Measurements from ENCODE around the gene CCDC137. TPM values are rescaled to one million over a fixed set of nuclear protein-coding genes. Genes with fewer than 3 reads are reported as not detected.

The CCDC137 gene
- total and polyA plus RNA-seq, 4 experiments from 2014 or later: 5.3 to 29.3 (median 22.5) TPM

DNA sequence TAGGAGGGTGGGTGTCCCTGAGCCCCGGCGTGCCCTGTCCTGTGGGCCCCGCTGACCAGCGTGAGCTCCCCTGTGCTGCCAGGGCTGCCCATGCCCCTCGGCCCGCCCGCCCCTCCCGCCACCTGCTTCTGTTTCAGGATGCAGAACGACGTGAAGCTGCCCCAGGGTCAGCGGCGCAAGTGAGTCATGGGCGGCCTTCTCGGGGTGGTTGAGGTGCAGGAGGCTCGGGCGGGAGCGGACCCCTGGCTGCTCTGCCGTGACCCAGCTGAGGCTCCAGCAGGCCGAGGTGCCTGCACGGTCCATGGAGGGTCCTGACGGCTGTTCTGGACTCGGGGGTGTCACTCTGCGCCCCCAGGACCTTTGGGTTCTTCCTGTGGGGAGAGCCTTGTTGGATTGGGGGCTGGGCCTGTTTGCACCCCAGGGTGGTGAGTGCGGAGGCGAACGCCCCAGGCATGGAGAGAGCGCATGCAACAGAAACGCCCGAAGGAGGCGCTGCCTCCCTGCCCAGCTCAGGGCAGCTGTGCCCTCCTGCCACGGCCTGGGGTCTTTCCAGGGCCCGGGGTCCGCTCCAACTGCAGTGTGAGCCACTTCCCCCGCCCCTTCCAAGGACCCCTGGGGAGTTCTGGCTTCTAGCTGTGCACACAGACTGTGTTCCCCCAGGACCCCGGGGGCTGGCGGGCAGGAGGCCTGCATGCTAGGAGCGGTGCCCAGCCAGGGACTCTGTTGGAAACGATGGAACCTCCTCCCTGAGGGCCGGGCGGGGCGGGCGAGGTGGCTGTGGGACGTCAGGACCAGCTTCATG is 49.5 kb downstream of the CCDC137 start:
- no peaks in the 10 kb centered on the region for H3K36me3 Mint-ChIP-seq
- ChIA-PET CTCF (ENCODE audit: partially characterized antibody) (no interaction called here), POLR2A (ENCODE audit: partially characterized antibody) (interaction anchor here (0.7 kb wide), 1 partner anchor 32 kb away, joined by 3 read pairs; the partner anchor contains the start of gene HGS)
- no peaks in the 10 kb centered on the region for H3K9me3 Mint-ChIP-seq
- Histone ChIP-seq H3K4me1 (ENCODE audit: insufficient read depth, low read length) (peaks cover 17% of the 10 kb centered on the region), H3K36me3 (ENCODE audit: insufficient read depth, low read length) (no peaks in the 10 kb centered on the region), H3K9me3 (ENCODE audit: control insufficient read depth in 1 of 2, low read length in 2 of 2) (no peaks in the 10 kb centered on the region), H3K27me3 (ENCODE audit: insufficient read depth, low read length) (no peaks in the 10 kb centered on the region), H3K4me3 (ENCODE audit: low read length in 2 of 2) (no peak overlapping the region), H3K27ac (ENCODE audit: low read depth, low read length) (no peak overlapping the region)
- DNase-seq: no peak
- H3K4me3 Mint-ChIP-seq: no peak overlapping the region
- peaks cover 2 to 14% (median 8%) of the 10 kb centered on the region in 4 donors for H3K4me1 Mint-ChIP-seq
- intact Hi-C loops (cut with micrococcal nuclease): no loop called here
- no peak overlapping the region for H3K27ac Mint-ChIP-seq
- no peaks in the 10 kb centered on the region for H3K27me3 Mint-ChIP-seq

DNA sequence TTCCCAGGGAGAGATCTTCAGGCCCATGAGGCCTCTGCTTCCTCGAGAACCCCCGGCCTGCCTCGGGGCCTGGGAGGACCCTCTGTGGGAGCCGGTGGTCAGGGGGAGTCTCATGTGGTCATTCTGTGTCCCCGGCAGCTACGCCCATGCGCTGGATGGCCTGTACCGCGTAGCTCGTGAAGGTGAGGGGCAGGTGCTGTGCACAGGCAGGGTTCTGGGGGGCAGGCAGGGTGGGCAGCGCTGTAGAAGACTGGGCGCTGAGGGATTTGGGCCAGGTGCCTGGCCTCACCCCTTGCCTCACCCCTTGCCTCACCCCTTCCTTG is 50.1 kb downstream of the CCDC137 start:
- H3K36me3 ChIP-seq (ENCODE audit: insufficient read depth, low read length): no peaks in the 10 kb centered on the region
- ChIA-PET POLR2A (ENCODE audit: partially characterized antibody) (no interaction called here), CTCF (ENCODE audit: partially characterized antibody) (no interaction called here)
- Mint-ChIP-seq H3K4me1 (peaks cover 2 to 9% (median 5%) of the 10 kb centered on the region in 4 donors), H3K27me3 (no peaks in the 10 kb centered on the region), H3K9me3 (no peaks in the 10 kb centered on the region), H3K4me3 (no peak overlapping the region), H3K36me3 (no peaks in the 10 kb centered on the region), H3K27ac (no peak overlapping the region)
- H3K27ac ChIP-seq (ENCODE audit: low read depth, low read length): no peak overlapping the region
- no peak for DNase-seq
- no peak overlapping the region for H3K4me3 ChIP-seq (ENCODE audit: low read length in 2 of 2)
- H3K4me1 ChIP-seq (ENCODE audit: insufficient read depth, low read length): peaks cover 11% of the 10 kb centered on the region
- intact Hi-C loops (cut with micrococcal nuclease): no loop called here
- H3K27me3 ChIP-seq (ENCODE audit: insufficient read depth, low read length): no peaks in the 10 kb centered on the region
- H3K9me3 ChIP-seq (ENCODE audit: control insufficient read depth in 1 of 2, low read length in 2 of 2): no peaks in the 10 kb centered on the region

DNA sequence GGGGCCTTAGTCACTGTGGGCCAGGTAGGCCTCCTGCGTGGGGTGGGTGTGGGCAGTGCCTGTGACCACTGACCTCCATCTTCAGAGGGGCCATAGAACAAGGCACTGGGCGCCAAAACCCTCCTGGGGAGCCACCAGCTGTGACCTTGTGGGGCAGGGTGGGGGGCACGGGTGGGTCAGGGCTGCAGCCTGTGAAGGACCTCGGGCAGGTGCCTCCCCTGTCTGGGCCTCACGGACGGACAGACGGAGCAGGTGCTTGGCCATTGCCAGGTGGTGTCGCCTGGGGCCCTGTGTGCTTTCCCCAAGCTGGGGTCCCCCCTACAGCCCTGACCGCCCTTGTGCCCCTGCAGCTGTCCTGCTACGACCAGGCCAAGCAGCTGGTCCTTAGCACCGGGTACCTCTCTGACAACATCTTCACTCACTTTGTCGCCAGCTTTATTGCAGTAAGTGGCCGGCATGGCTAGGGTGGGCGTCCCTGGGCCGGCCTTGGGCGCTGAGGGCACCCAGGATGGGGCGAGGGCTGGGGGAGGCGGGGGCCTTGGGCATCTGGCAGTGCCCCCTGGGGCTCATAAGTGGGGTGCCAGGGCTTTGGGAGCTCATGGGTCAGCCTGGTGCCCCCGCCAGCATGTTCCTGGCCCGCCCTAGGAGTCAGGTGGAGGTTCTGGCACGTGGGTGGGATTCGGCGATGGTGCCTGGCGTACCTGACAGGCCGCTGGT is 50.7 kb downstream of the CCDC137 start:
- no peaks in the 10 kb centered on the region for H3K36me3 Mint-ChIP-seq
- no peaks in the 10 kb centered on the region for H3K27me3 ChIP-seq (ENCODE audit: insufficient read depth, low read length)
- peaks cover 10% of the 10 kb centered on the region for H3K4me1 ChIP-seq (ENCODE audit: insufficient read depth, low read length)
- H3K27me3 Mint-ChIP-seq: no peaks in the 10 kb centered on the region
- H3K4me3 ChIP-seq (ENCODE audit: low read length in 2 of 2): no peak overlapping the region
- no peak overlapping the region for H3K27ac Mint-ChIP-seq
- no peaks in the 10 kb centered on the region for H3K9me3 Mint-ChIP-seq
- H3K9me3 ChIP-seq (ENCODE audit: control insufficient read depth in 1 of 2, low read length in 2 of 2): no peaks in the 10 kb centered on the region
- H3K27ac ChIP-seq (ENCODE audit: low read depth, low read length): no peak overlapping the region
- DNase-seq: no peak
- ChIA-PET POLR2A (ENCODE audit: partially characterized antibody) (no interaction called here), CTCF (ENCODE audit: partially characterized antibody) (no interaction called here)
- H3K36me3 ChIP-seq (ENCODE audit: insufficient read depth, low read length): no peaks in the 10 kb centered on the region
- no peak overlapping the region for H3K4me3 Mint-ChIP-seq
- peaks cover 2 to 8% (median 5%) of the 10 kb centered on the region in 4 donors for H3K4me1 Mint-ChIP-seq
- intact Hi-C loops (cut with micrococcal nuclease): no loop called here

DNA sequence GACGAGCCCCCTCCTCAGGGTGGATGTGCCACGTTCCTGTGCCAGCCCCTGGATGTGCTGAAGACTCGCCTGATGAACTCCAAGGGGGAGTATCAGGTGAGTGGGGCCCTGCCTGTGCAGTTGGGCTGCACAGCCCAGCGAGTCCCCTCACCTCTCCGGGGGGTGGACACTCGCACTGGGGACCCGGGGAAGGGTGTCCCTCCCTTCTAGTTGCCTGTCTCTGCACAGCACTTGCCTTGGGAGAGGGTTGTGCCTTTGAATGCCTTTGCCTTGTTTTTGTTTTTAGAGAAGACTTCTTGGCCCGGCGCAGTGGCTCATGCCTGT is 51.2 kb downstream of the CCDC137 start:
- H3K9me3 ChIP-seq (ENCODE audit: control insufficient read depth in 1 of 2, low read length in 2 of 2): no peaks in the 10 kb centered on the region
- no peak overlapping the region for H3K4me3 Mint-ChIP-seq
- no peaks in the 10 kb centered on the region for H3K27me3 ChIP-seq (ENCODE audit: insufficient read depth, low read length)
- H3K4me1 ChIP-seq (ENCODE audit: insufficient read depth, low read length): peaks cover 8% of the 10 kb centered on the region
- no peaks in the 10 kb centered on the region for H3K36me3 Mint-ChIP-seq
- ChIA-PET POLR2A (ENCODE audit: partially characterized antibody) (no interaction called here), CTCF (ENCODE audit: partially characterized antibody) (no interaction called here)
- no peak overlapping the region for H3K27ac Mint-ChIP-seq
- H3K27ac ChIP-seq (ENCODE audit: low read depth, low read length): no peak overlapping the region
- H3K9me3 Mint-ChIP-seq: no peaks in the 10 kb centered on the region
- DNase-seq: no peak
- H3K4me1 Mint-ChIP-seq: peaks cover 2 to 6% (median 4%) of the 10 kb centered on the region in 4 donors
- no peaks in the 10 kb centered on the region for H3K27me3 Mint-ChIP-seq
- H3K36me3 ChIP-seq (ENCODE audit: insufficient read depth, low read length): no peaks in the 10 kb centered on the region
- no peak overlapping the region for H3K4me3 ChIP-seq (ENCODE audit: low read length in 2 of 2)
- intact Hi-C loops (cut with micrococcal nuclease): no loop called here

DNA sequence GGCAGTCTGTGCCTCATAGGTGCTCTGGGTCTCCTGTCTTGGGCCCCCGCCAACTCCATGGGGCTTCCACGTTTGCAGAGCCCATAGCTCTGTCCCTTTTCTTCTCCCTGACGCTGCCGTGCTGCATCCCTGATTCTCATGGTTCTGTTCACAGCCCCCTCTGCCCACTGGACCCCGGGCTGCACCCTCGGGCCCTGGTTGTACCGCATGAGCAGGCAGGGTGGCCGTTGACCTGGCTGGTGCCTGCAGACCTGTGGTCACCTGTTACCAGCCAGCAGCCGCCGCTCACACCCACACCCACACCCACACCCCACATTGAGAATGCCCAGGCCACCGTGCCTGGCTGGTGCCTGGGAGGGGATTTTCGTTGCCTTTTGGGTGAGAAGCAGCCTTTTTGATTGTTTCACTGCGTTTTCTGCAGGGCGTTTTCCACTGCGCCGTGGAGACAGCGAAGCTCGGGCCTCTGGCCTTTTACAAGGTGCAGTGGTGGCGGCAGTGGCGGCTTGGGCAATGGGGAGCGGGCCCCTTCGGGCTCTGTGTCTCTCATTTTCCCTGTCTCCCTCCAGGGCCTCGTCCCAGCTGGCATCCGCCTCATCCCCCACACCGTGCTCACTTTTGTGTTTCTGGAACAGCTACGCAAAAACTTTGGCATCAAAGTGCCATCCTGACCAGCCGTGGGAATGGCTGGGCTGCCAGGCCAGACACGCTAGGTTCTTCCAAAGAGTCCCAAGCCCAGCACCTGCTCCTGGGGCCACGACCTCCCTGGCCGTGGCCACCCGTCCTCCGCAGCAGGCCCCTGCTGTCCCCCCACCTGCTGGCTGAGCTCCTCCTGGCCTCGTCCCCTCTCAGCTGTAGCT is 53.1 kb downstream of the CCDC137 start:
- ChIA-PET CTCF (ENCODE audit: partially characterized antibody) (interaction anchor here (0.8 kb wide), 1 partner anchor 16 kb away, joined by 3 read pairs; no protein-coding TSS in a partner anchor), POLR2A (ENCODE audit: partially characterized antibody) (no interaction called here)
- no peak overlapping the region for H3K27ac Mint-ChIP-seq
- H3K4me1 ChIP-seq (ENCODE audit: insufficient read depth, low read length): no peaks in the 10 kb centered on the region
- no peaks in the 10 kb centered on the region for H3K36me3 Mint-ChIP-seq
- no peak overlapping the region for H3K4me3 Mint-ChIP-seq
- no peak for DNase-seq
- no peaks in the 10 kb centered on the region for H3K27me3 ChIP-seq (ENCODE audit: insufficient read depth, low read length)
- no peak overlapping the region for H3K27ac ChIP-seq (ENCODE audit: low read depth, low read length)
- H3K9me3 ChIP-seq (ENCODE audit: control insufficient read depth in 1 of 2, low read length in 2 of 2): no peaks in the 10 kb centered on the region
- H3K4me3 ChIP-seq (ENCODE audit: low read length in 2 of 2): no peak overlapping the region
- intact Hi-C loops (cut with micrococcal nuclease): no loop called here
- peaks cover 0 to 3% (median 1%) of the 10 kb centered on the region in 4 donors for H3K4me1 Mint-ChIP-seq
- no peaks in the 10 kb centered on the region for H3K9me3 Mint-ChIP-seq
- no peaks in the 10 kb centered on the region for H3K36me3 ChIP-seq (ENCODE audit: insufficient read depth, low read length)
- peaks cover 4 to 6% of the 10 kb centered on the region in 2 donors for H3K27me3 Mint-ChIP-seq

DNA sequence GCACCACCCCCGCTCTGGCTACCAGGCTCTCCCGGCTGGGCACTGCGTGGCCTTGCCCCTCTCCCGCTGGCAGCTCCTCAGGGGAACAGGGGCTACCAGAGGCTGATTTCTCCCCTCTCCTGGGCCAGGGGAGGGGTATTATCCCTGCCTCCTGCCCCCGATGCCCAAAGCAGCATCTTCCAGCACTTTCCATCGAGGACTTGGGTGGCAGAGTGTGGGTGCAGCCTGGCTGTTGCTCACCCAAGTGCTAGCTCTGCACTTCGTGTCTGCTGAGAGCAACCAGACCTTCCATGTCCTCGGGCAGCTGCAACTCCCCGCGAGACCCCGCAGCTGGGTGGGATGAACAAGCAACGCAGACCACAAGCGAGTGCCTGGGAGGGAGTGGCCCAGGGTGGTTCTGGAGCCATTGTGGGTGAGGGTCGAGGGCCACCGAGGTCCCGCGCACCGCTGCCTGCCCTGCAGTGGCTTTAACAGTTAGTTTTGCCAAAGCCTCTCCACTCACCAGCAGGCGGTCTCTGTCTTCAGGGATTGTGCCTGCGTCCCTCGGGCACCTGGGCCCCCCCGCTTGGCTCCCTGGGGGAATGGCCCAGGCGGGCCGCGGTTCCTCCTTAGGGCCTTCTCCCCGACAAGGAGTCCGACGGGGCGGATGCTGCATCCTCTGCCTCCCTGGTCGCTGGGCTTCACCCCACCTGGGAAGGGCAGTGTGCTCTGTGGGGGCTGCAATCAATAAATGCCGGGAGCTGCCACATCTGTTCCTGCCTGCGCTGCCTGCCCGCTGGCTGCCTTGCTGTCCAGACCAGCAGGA is 53.9 kb downstream of the CCDC137 start:
- H3K9me3 Mint-ChIP-seq: no peaks in the 10 kb centered on the region
- peaks cover 4 to 6% of the 10 kb centered on the region in 2 donors for H3K27me3 Mint-ChIP-seq
- Histone ChIP-seq H3K27ac (ENCODE audit: low read depth, low read length) (no peak overlapping the region), H3K4me1 (ENCODE audit: insufficient read depth, low read length) (no peaks in the 10 kb centered on the region), H3K4me3 (ENCODE audit: low read length in 2 of 2) (no peak overlapping the region), H3K27me3 (ENCODE audit: insufficient read depth, low read length) (no peaks in the 10 kb centered on the region), H3K9me3 (ENCODE audit: control insufficient read depth in 1 of 2, low read length in 2 of 2) (no peaks in the 10 kb centered on the region), H3K36me3 (ENCODE audit: insufficient read depth, low read length) (no peaks in the 10 kb centered on the region)
- ChIA-PET POLR2A (ENCODE audit: partially characterized antibody) (no interaction called here), CTCF (ENCODE audit: partially characterized antibody) (interaction anchor here (0.8 kb wide), 1 partner anchor 15 kb away, joined by 3 read pairs; no protein-coding TSS in a partner anchor)
- DNase-seq: no peak
- intact Hi-C loops (cut with micrococcal nuclease): no loop called here
- H3K4me1 Mint-ChIP-seq: peaks cover 0 to 3% (median 1%) of the 10 kb centered on the region in 4 donors
- H3K27ac Mint-ChIP-seq: no peak overlapping the region
- no peak overlapping the region for H3K4me3 Mint-ChIP-seq
- H3K36me3 Mint-ChIP-seq: no peaks in the 10 kb centered on the region
